Measurements from ENCODE around the gene PCNA.

GRCh38 chr20:5161536-5162164 is 41.9 kb upstream of the PCNA start:
- TF ChIP-seq CTCF (IDR thresholded peaks at IDR 0.05) (no peak), POLR2A (IDR thresholded peaks at IDR 0.05) (no peak)

All from adrenal gland (tissue), 5 donors.